ENCODE data around the gene CRMP1.
"Not testable (repeated sequence)": the region's sequence is repeated elsewhere in the genome, so short reads cannot be mapped to it uniquely, and the experiment has no call there.

The CRMP1 gene

GRCh38 chr4:5866841-5867813 lies 25.8 kb downstream of the CRMP1 start:
- Histone ChIP-seq H3K4me3 (ENCODE audit: low read depth in 1 of 2, low read length in 2 of 2) (no peak overlapping the region), H3K4me1 (ENCODE audit: control insufficient read depth in 1 of 2, insufficient read depth in 2 of 2, low read length in 2 of 2) (no peaks in the 10 kb centered on the region), H3K27ac (ENCODE audit: low read length) (no peak overlapping the region), H3K36me3 (ENCODE audit: control insufficient read depth in 1 of 2, insufficient read depth in 2 of 2, low read length in 2 of 2) (no peaks in the 10 kb centered on the region), H3K27me3 (ENCODE audit: low read depth, low read length) (no peaks in the 10 kb centered on the region), H3K9me3 (ENCODE audit: control insufficient read depth in 1 of 2, low read length in 2 of 2) (no peaks in the 10 kb centered on the region)

DNA sequence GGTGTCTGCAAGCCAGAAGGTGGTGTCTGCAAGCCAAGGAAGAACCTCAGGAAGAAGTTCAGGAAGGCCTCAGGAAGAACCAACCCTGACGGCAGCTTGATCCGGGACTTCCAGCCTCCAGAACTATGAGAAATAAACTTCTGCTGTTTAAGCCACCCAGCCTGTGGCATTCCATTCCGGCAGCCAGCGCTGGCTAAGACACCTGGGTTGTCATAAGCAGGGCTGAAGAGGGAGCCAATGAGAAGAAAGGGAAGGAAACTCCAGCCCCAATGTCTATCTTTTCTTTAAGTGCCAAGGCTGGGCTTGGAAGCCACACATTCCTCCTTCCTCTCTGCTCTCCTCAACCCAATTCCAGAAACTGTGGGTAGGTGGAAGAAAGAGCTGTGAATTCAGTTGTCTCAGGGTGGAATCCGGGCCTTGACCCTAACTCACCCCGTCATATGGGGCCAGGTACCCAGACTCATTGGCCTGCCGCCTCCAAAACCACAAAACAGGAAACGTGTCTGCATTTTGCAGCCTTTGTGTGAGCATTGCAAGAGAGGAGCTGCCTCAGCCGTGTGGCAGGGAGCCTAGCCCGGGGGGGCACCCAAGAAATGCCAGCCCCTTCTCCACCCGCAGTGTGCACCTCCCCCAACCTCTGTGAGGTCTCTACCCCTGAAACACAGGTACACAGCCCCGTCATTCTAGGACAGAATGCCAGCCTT lies 26.8 kb downstream of the CRMP1 start:
- Histone ChIP-seq H3K27me3 (ENCODE audit: low read depth, low read length) (no peaks in the 10 kb centered on the region), H3K27ac (ENCODE audit: low read length) (no peak overlapping the region), H3K9me3 (ENCODE audit: control insufficient read depth in 1 of 2, low read length in 2 of 2) (no peaks in the 10 kb centered on the region), H3K4me1 (ENCODE audit: control insufficient read depth in 1 of 2, insufficient read depth in 2 of 2, low read length in 2 of 2) (no peaks in the 10 kb centered on the region), H3K4me3 (ENCODE audit: low read depth in 1 of 2, low read length in 2 of 2) (no peak overlapping the region), H3K36me3 (ENCODE audit: control insufficient read depth in 1 of 2, insufficient read depth in 2 of 2, low read length in 2 of 2) (no peaks in the 10 kb centered on the region)

GRCh38 chr4:5863461-5864113 lies 29.3 kb downstream of the CRMP1 start:
- Histone ChIP-seq H3K4me3 (ENCODE audit: low read depth in 1 of 2, low read length in 2 of 2) (no peak overlapping the region), H3K27me3 (ENCODE audit: low read depth, low read length) (no peaks in the 10 kb centered on the region), H3K36me3 (ENCODE audit: control insufficient read depth in 1 of 2, insufficient read depth in 2 of 2, low read length in 2 of 2) (no peaks in the 10 kb centered on the region), H3K4me1 (ENCODE audit: control insufficient read depth in 1 of 2, insufficient read depth in 2 of 2, low read length in 2 of 2) (no peaks in the 10 kb centered on the region), H3K9me3 (ENCODE audit: control insufficient read depth in 1 of 2, low read length in 2 of 2) (no peaks in the 10 kb centered on the region), H3K27ac (ENCODE audit: low read length) (no peak overlapping the region)

- Histone ChIP-seq H3K4me3 (ENCODE audit: low read depth in 1 of 2, low read length in 2 of 2) (no peak overlapping the region), H3K27ac (ENCODE audit: low read length) (no peak overlapping the region), H3K27me3 (ENCODE audit: low read depth, low read length) (no peaks in the 10 kb centered on the region), H3K4me1 (ENCODE audit: control insufficient read depth in 1 of 2, insufficient read depth in 2 of 2, low read length in 2 of 2) (no peaks in the 10 kb centered on the region), H3K36me3 (ENCODE audit: control insufficient read depth in 1 of 2, insufficient read depth in 2 of 2, low read length in 2 of 2) (no peaks in the 10 kb centered on the region), H3K9me3 (ENCODE audit: control insufficient read depth in 1 of 2, low read length in 2 of 2) (no peaks in the 10 kb centered on the region)
Measured at GRCh38 chr4:5858020-5858769, 34.7 kb downstream of the CRMP1 start.

DNA sequence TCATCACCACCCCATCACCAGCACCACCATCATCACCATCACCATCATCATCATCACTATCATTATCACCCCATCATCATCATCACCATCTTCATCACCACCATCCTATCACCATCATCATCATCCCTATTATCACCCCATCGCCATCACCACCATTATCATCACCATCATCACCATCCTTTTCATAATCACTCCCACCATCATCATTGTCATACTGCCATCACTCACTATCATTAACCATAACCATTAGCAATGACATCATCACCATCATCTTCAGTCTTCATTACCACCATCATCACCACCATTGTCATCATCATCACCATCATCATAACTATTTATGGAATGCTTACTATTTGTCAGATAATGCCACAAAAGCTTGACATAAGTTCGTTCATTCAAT lies 35.7 kb downstream of the CRMP1 start:
- no peak overlapping the region for H3K27ac ChIP-seq (ENCODE audit: low read length)
- no peak overlapping the region for H3K4me3 ChIP-seq (ENCODE audit: low read depth in 1 of 2, low read length in 2 of 2)
- no peaks in the 10 kb centered on the region for H3K4me1 ChIP-seq (ENCODE audit: control insufficient read depth in 1 of 2, insufficient read depth in 2 of 2, low read length in 2 of 2)
- no peaks in the 10 kb centered on the region for H3K27me3 ChIP-seq (ENCODE audit: low read depth, low read length)
- H3K9me3 ChIP-seq (ENCODE audit: control insufficient read depth in 1 of 2, low read length in 2 of 2) = no peaks in the 10 kb centered on the region
- H3K36me3 ChIP-seq (ENCODE audit: control insufficient read depth in 1 of 2, insufficient read depth in 2 of 2, low read length in 2 of 2) = no peaks in the 10 kb centered on the region

- H3K4me1 ChIP-seq (ENCODE audit: control insufficient read depth in 1 of 2, insufficient read depth in 2 of 2, low read length in 2 of 2); H3K27ac ChIP-seq (ENCODE audit: low read length); H3K4me3 ChIP-seq (ENCODE audit: low read depth in 1 of 2, low read length in 2 of 2); H3K27me3 ChIP-seq (ENCODE audit: low read depth, low read length); H3K9me3 ChIP-seq (ENCODE audit: control insufficient read depth in 1 of 2, low read length in 2 of 2); H3K36me3 ChIP-seq (ENCODE audit: control insufficient read depth in 1 of 2, insufficient read depth in 2 of 2, low read length in 2 of 2): not testable (repeated sequence)
Measured at GRCh38 chr4:5856362-5856761, 36.5 kb downstream of the CRMP1 start.

GRCh38 chr4:5854929-5855328 lies 38.0 kb downstream of the CRMP1 start:
- Histone ChIP-seq H3K36me3 (ENCODE audit: control insufficient read depth in 1 of 2, insufficient read depth in 2 of 2, low read length in 2 of 2) (no peaks in the 10 kb centered on the region), H3K4me3 (ENCODE audit: low read depth in 1 of 2, low read length in 2 of 2) (no peak overlapping the region), H3K9me3 (ENCODE audit: control insufficient read depth in 1 of 2, low read length in 2 of 2) (no peaks in the 10 kb centered on the region), H3K27ac (ENCODE audit: low read length) (no peak overlapping the region), H3K27me3 (ENCODE audit: low read depth, low read length) (no peaks in the 10 kb centered on the region), H3K4me1 (ENCODE audit: control insufficient read depth in 1 of 2, insufficient read depth in 2 of 2, low read length in 2 of 2) (no peaks in the 10 kb centered on the region)

- no peak overlapping the region for H3K27ac ChIP-seq (ENCODE audit: low read length)
- no peaks in the 10 kb centered on the region for H3K9me3 ChIP-seq (ENCODE audit: control insufficient read depth in 1 of 2, low read length in 2 of 2)
- H3K36me3 ChIP-seq (ENCODE audit: control insufficient read depth in 1 of 2, insufficient read depth in 2 of 2, low read length in 2 of 2) = no peaks in the 10 kb centered on the region
- H3K4me1 ChIP-seq (ENCODE audit: control insufficient read depth in 1 of 2, insufficient read depth in 2 of 2, low read length in 2 of 2) = no peaks in the 10 kb centered on the region
- no peak overlapping the region for H3K4me3 ChIP-seq (ENCODE audit: low read depth in 1 of 2, low read length in 2 of 2)
- H3K27me3 ChIP-seq (ENCODE audit: low read depth, low read length) = no peaks in the 10 kb centered on the region
Measured at GRCh38 chr4:5852523-5853202, 40.2 kb downstream of the CRMP1 start.

GRCh38 chr4:5851637-5852301 lies 41.1 kb downstream of the CRMP1 start:
- H3K36me3 ChIP-seq (ENCODE audit: control insufficient read depth in 1 of 2, insufficient read depth in 2 of 2, low read length in 2 of 2) = no peaks in the 10 kb centered on the region
- H3K4me1 ChIP-seq (ENCODE audit: control insufficient read depth in 1 of 2, insufficient read depth in 2 of 2, low read length in 2 of 2) = no peaks in the 10 kb centered on the region
- no peak overlapping the region for H3K4me3 ChIP-seq (ENCODE audit: low read depth in 1 of 2, low read length in 2 of 2)
- no peaks in the 10 kb centered on the region for H3K27me3 ChIP-seq (ENCODE audit: low read depth, low read length)
- H3K27ac ChIP-seq (ENCODE audit: low read length) = no peak overlapping the region
- H3K9me3 ChIP-seq (ENCODE audit: control insufficient read depth in 1 of 2, low read length in 2 of 2) = no peaks in the 10 kb centered on the region
